ENCODE data around the gene BRCA2.

Gene BRCA2

GRCh38 chr13:32384702-32385101 lies 69.4 kb downstream of the BRCA2 start:
- no peak for DNase-seq

GRCh38 chr13:32385410-32385809 lies 70.1 kb downstream of the BRCA2 start:
- DNase-seq, result no peak

- DNase-seq, result no peak
These were observed 74.7 kb downstream of the BRCA2 start for GRCh38 chr13:32390048-32390447.

- no peak for DNase-seq
These were observed 75.2 kb downstream of the BRCA2 start for GRCh38 chr13:32390484-32390883.

GRCh38 chr13:32391101-32391619 lies 75.9 kb downstream of the BRCA2 start:
- no peak for DNase-seq

GRCh38 chr13:32403108-32403507 lies 87.8 kb downstream of the BRCA2 start:
- no peak for DNase-seq

- no peak for DNase-seq
These were observed 92.5 kb downstream of the BRCA2 start for GRCh38 chr13:32407854-32408253.

GRCh38 chr13:32408296-32409000 lies 93.1 kb downstream of the BRCA2 start:
- DNase-seq, result no peak

- DNase-seq, result no peak
These were observed 93.6 kb downstream of the BRCA2 start for GRCh38 chr13:32409001-32409313.

- peak; percentile 46 for DNase-seq
These were observed 94.5 kb downstream of the BRCA2 start for GRCh38 chr13:32409561-32410421.

GRCh38 chr13:32413284-32413683 lies 98.0 kb downstream of the BRCA2 start:
- DNase-seq, result no peak

- no peak for DNase-seq
These were observed 99.3 kb downstream of the BRCA2 start for GRCh38 chr13:32414580-32414979.

GRCh38 chr13:32415019-32415418 lies 99.7 kb downstream of the BRCA2 start:
- DNase-seq, result no peak

- DNase-seq, result no peak
These were observed 102.7 kb downstream of the BRCA2 start for GRCh38 chr13:32417995-32418394.

GRCh38 chr13:32419862-32420261 lies 104.6 kb downstream of the BRCA2 start:
- DNase-seq, result no peak

- no peak for DNase-seq
These were observed 108.3 kb downstream of the BRCA2 start for GRCh38 chr13:32423592-32423991.

- no peak for DNase-seq
These were observed 109.8 kb downstream of the BRCA2 start for GRCh38 chr13:32425158-32425557.

GRCh38 chr13:32426191-32426989 lies 111.1 kb downstream of the BRCA2 start:
- DNase-seq, result no peak

GRCh38 chr13:32426990-32427851 lies 111.9 kb downstream of the BRCA2 start:
- peak; percentile 62 for DNase-seq

- DNase-seq, result peak; percentile 78
These were observed 112.7 kb downstream of the BRCA2 start, which contains the start of gene N4BP2L1 for GRCh38 chr13:32427852-32428580. TSS of gene N4BP2L1 (minus strand) at chr13:32428130. CDS start at chr13:32428082, 48 bp downstream.

Data from right hindlimb (tissue), 1 donor.